Measurements from ENCODE around the gene SHROOM3. TPM values are rescaled to one million over a fixed set of nuclear protein-coding genes. Genes with fewer than 3 reads are reported as not detected.

SHROOM3 gene
- total RNA-seq, 2 donors from 2014 or later, result 6.0 to 10.0 TPM

GRCh38 chr4:76691807-76692582, 257.0 kb downstream of the SHROOM3 start:
- no peak for ATAC-seq
- DNase-seq, result no peak
- intact Hi-C loops (cut with DNase I), result no loop called here

GRCh38 chr4:76692761-76693160, 257.7 kb downstream of the SHROOM3 start:
- intact Hi-C loops (cut with DNase I), result no loop called here
- no peak for DNase-seq
- ATAC-seq, result no peak

GRCh38 chr4:76694056-76694455, 259.0 kb downstream of the SHROOM3 start:
- ATAC-seq, result no peak

GRCh38 chr4:76696109-76696508, 261.1 kb downstream of the SHROOM3 start:
- intact Hi-C loops (cut with DNase I), result no loop called here
- DNase-seq (no peak), ATAC-seq (no peak)

More at GRCh38 chr4:76694056-76694455, 259.0 kb downstream of the SHROOM3 start:
- intact Hi-C loops (cut with DNase I), result no loop called here
- no peak for DNase-seq

GRCh38 chr4:76697129-76697803, 262.2 kb downstream of the SHROOM3 start:
- intact Hi-C loops (cut with DNase I), result no loop called here
- DNase-seq (no peak), ATAC-seq (no peak)

GRCh38 chr4:76698141-76698540, 263.1 kb downstream of the SHROOM3 start:
- ATAC-seq (no peak), DNase-seq (no peak)
- intact Hi-C loops (cut with DNase I), result no loop called here

GRCh38 chr4:76699751-76700310, 264.8 kb downstream of the SHROOM3 start:
- no peak for ATAC-seq
- intact Hi-C loops (cut with DNase I), result no loop called here

GRCh38 chr4:76702440-76703122, 267.6 kb downstream of the SHROOM3 start:
- no peak for ATAC-seq
- no peak for DNase-seq
- intact Hi-C loops (cut with DNase I), result no loop called here

More at GRCh38 chr4:76699751-76700310, 264.8 kb downstream of the SHROOM3 start:
- no peak for DNase-seq

- peak in 1 of 2 donors; percentile 20 for ATAC-seq
- intact Hi-C loops (cut with DNase I), result no loop called here
- no peak for DNase-seq
These were observed 268.1 kb downstream of the SHROOM3 start for GRCh38 chr4:76703123-76703490.

GRCh38 chr4:76703676-76704075, 268.6 kb downstream of the SHROOM3 start:
- peak in 1 of 2 donors; percentile 49 for ATAC-seq
- intact Hi-C loops (cut with DNase I), result no loop called here
- DNase-seq, result no peak

- DNase-seq (no peak), ATAC-seq (peak; percentile 58 to 74)
- intact Hi-C loops (cut with DNase I), result no loop called here
These were observed 269.3 kb downstream of the SHROOM3 start for GRCh38 chr4:76704133-76704881.

- DNase-seq, result no peak
- intact Hi-C loops (cut with DNase I), result no loop called here
- ATAC-seq, result no peak
These were observed 270.4 kb downstream of the SHROOM3 start for GRCh38 chr4:76705472-76705871.

GRCh38 chr4:76706581-76706980, 271.6 kb downstream of the SHROOM3 start:
- intact Hi-C loops (cut with DNase I), result no loop called here
- ATAC-seq (no peak), DNase-seq (no peak)

- peak; percentile 21 to 55 for ATAC-seq
- no peak for DNase-seq
- intact Hi-C loops (cut with DNase I), result no loop called here
These were observed 274.1 kb downstream of the SHROOM3 start for GRCh38 chr4:76708971-76709771.

- DNase-seq (no peak), ATAC-seq (no peak)
- intact Hi-C loops (cut with DNase I), result no loop called here
These were observed 274.7 kb downstream of the SHROOM3 start for GRCh38 chr4:76709772-76710090.

GRCh38 chr4:76712564-76712963, 277.5 kb downstream of the SHROOM3 start:
- intact Hi-C loops (cut with DNase I), result no loop called here
- DNase-seq (no peak), ATAC-seq (no peak)

- intact Hi-C loops (cut with DNase I), result no loop called here
- DNase-seq (no peak), ATAC-seq (no peak)
These were observed 279.2 kb downstream of the SHROOM3 start for GRCh38 chr4:76714226-76714625.

- intact Hi-C loops (cut with DNase I), result no loop called here
- DNase-seq (no peak), ATAC-seq (no peak)
These were observed 281.0 kb downstream of the SHROOM3 start for GRCh38 chr4:76716020-76716419.

GRCh38 chr4:76716658-76717057, 281.6 kb downstream of the SHROOM3 start:
- intact Hi-C loops (cut with DNase I), result no loop called here
- ATAC-seq (no peak), DNase-seq (no peak)
